H1 (cell line): ENCODE results near the gene DOK6. TPM values are rescaled to one million over a fixed set of nuclear protein-coding genes. Genes with fewer than 3 reads are reported as not detected.

Experiments used
- ATF3 ChIP-seq: IDR thresholded peaks from 2 replicates; pipeline ENCODE4 v1.6.1; 2011; ENCODE audit warnings: low read depth, mild to moderate bottlenecking, low read length; ENCODE audit not compliant: insufficient read depth
- HDAC2 ChIP-seq, 2 experiments: fragments of 300-600 bp in 1 of 2; sonication (generic) in 1 of 2; IDR thresholded peaks; 2 replicates each; pipeline ENCODE4 v1.6.1; 2011 to 2012; ENCODE audit warnings: low read depth in 2 of 2, low read length in 2 of 2, mild to moderate bottlenecking in 2 of 2, moderate library complexity in 2 of 2, borderline replicate concordance in 1 of 2, inconsistent platforms in 1 of 2
- HDAC6 ChIP-seq: IDR thresholded peaks from one replicate; pipeline ENCODE4 v1.7.1; 2012; ENCODE audit warnings: low read depth, mild to moderate bottlenecking, inconsistent platforms, low read length, moderate library complexity
- KDM4A ChIP-seq: IDR thresholded peaks from one replicate; pipeline ENCODE4 v1.7.1; 2012; ENCODE audit warnings: low read depth, mild to moderate bottlenecking, moderate library complexity, low read length, inconsistent platforms; ENCODE audit not compliant: severe bottlenecking
- polyA plus RNA-seq, 7 experiments: library from polyadenylated mRNA; depleted of rRNA in 3 of 7; stranded (reverse) in 5 of 7; unstranded in 2 of 7; fragments of >200 nt in 5 of 7; fragments of 200-250 nt in 2 of 7; gene quantifications; 1 replicate in 5 of 7; 2 replicates in 1 of 7; 4 replicates in 1 of 7; pipeline versions ENCODE4 v1.2.1 to v1.2.3, GENCODE V29; 2011 to 2013; ENCODE audit warnings: missing spikeins in 2 of 7, mixed read lengths in 2 of 7
- total RNA-seq: library from RNA; stranded (reverse); fragmentation: NEBNext Ultra II Directional; extraction: Animal tissue kit (Norgen Biotek cat#: 25700); gene quantifications from 2 replicates; pipeline ENCODE4 v1.2.1, GENCODE V29; 2021

The DOK6 gene
- total and polyA plus RNA-seq, 2 of the 8 experiments (the other 6 are each of a cell fraction or from before 2014, with no cell fraction given): 0.33 to 0.50 TPM

GRCh38 chr18:69715191-69715795 is 314.6 kb downstream of the DOK6 start (continued):
- TF ChIP-seq HDAC6 (no peak), ATF3 (no peak), KDM4A (no peak), HDAC2 (IDR thresholded peaks at IDR 0.05; ENCODE audit: borderline replicate concordance in 1 of 2, low read depth in 2 of 2, low read length in 2 of 2) (no peak)
